SK-MEL-5 (cell line): ENCODE results near the gene RAB30. TPM values are rescaled to one million over a fixed set of nuclear protein-coding genes. Genes with fewer than 3 reads are reported as not detected.
"Not testable (repeated sequence)": the region's sequence is repeated elsewhere in the genome, so short reads cannot be mapped to it uniquely, and the experiment has no call there.

Experiments
- DNase-seq: peaks from one replicate; pipeline ENCODE4 v3.0.0-alpha.2; 2016; ENCODE audit warnings: low read depth, low spot score
- in situ Hi-C: cut with HindIII; loops from 2 replicates; pipeline ENCODE4 v1.10.0; 2016; ENCODE audit warnings: low sequenced_read_pairs, high pct_unique_total_duplicates, low pct_unique_long_range_greater_than_20kb
- total RNA-seq: library from RNA; depleted of rRNA; stranded (reverse); fragments of >200 nt; shearing (Covaris generic); gene quantifications from 2 replicates; pipeline ENCODE4 v1.2.3, GENCODE V29; 2014

Gene RAB30
- total RNA-seq, 1 experiment from 2014 or later, result 4.7 TPM

GRCh38 chr11:83026229-83026628 is 45.5 kb downstream of the RAB30 start:
- in situ Hi-C loops, result no loop called here

GRCh38 chr11:83025267-83025704 is 46.4 kb downstream of the RAB30 start:
- in situ Hi-C loops, result no loop called here
- DNase-seq, result peak; percentile 80

More at GRCh38 chr11:83026229-83026628, 45.5 kb downstream of the RAB30 start:
- no peak for DNase-seq

- in situ Hi-C loops, result no loop called here
- no peak for DNase-seq
Measured at GRCh38 chr11:83024270-83024854, 47.3 kb downstream of the RAB30 start.

GRCh38 chr11:83023410-83023809 is 48.3 kb downstream of the RAB30 start:
- in situ Hi-C loops, result no loop called here

GRCh38 chr11:83021780-83022125 is 49.9 kb downstream of the RAB30 start:
- in situ Hi-C loops, result no loop called here
- no peak for DNase-seq

More at GRCh38 chr11:83023410-83023809, 48.3 kb downstream of the RAB30 start:
- no peak for DNase-seq

GRCh38 chr11:83020942-83021779 is 50.5 kb downstream of the RAB30 start:
- DNase-seq, result no peak
- in situ Hi-C loops, result no loop called here

GRCh38 chr11:83019888-83020579 is 51.7 kb downstream of the RAB30 start:
- no peak for DNase-seq
- in situ Hi-C loops, result no loop called here

GRCh38 chr11:83014951-83015350 is 56.7 kb downstream of the RAB30 start:
- in situ Hi-C loops, result no loop called here
- no peak for DNase-seq

GRCh38 chr11:83012168-83013067 is 59.3 kb downstream of the RAB30 start:
- DNase-seq, result no peak
- in situ Hi-C loops, result no loop called here

- in situ Hi-C loops, result no loop called here
- peak; percentile 30 for DNase-seq
Measured at GRCh38 chr11:83011333-83012167, 60.1 kb downstream of the RAB30 start.

GRCh38 chr11:83009999-83010398 is 61.7 kb downstream of the RAB30 start:
- in situ Hi-C loops, result no loop called here
- DNase-seq, result no peak

- in situ Hi-C loops, DNase-seq: not testable (repeated sequence)
Measured at GRCh38 chr11:83009136-83009535, 62.6 kb downstream of the RAB30 start.

- in situ Hi-C loops, result no loop called here
- no peak for DNase-seq
Measured at GRCh38 chr11:83008581-83008923, 63.1 kb downstream of the RAB30 start.

GRCh38 chr11:83007909-83008580 is 63.7 kb downstream of the RAB30 start:
- in situ Hi-C loops, result no loop called here
- DNase-seq, result no peak

GRCh38 chr11:83007477-83007876 is 64.2 kb downstream of the RAB30 start:
- no peak for DNase-seq
- in situ Hi-C loops, result no loop called here

GRCh38 chr11:83006877-83007330 is 64.8 kb downstream of the RAB30 start:
- in situ Hi-C loops, result no loop called here
- DNase-seq, result peak; percentile 53
